HG03571 (cell line): ENCODE data around the gene MAP3K2.
"Not testable (repeated sequence)": the region's sequence is repeated elsewhere in the genome, so short reads cannot be mapped to it uniquely, and the experiment has no call there.

Source experiments
- ATAC-seq: cut with Tn5 transposase; IDR thresholded peaks from one replicate; pipeline ENCODE4 v1.9.1; 2021; ENCODE audit not compliant: unreplicated experiment

The MAP3K2 gene

DNA sequence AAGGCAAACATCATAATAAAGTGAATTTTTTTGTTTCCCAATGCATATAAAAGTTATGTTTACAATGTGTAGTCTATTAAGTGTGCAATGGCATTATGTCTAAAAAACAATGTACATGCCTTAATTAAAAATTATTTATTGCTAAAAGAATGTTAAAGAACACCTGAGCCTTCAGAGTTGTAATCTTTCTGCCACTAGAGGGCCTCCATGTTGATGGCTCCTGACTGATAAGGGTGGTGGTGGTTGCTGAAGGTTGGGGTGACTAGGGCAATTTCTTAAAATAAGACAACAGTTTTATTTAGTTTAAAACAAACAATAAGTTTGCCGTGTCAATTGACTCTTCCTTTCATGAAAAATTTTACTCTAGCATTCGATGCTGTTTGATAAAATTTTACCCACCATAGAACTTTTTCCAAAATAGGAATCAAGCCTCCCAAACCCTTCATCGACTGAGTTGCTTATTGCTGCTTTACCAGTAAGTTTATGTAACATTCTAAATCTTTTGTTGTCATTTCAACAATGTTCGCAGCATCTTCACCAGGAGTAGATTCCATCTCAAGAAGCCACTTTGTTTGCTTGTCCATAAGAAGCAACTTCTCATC lies 32.3 kb downstream of the MAP3K2 start:
- ATAC-seq: no peak

DNA sequence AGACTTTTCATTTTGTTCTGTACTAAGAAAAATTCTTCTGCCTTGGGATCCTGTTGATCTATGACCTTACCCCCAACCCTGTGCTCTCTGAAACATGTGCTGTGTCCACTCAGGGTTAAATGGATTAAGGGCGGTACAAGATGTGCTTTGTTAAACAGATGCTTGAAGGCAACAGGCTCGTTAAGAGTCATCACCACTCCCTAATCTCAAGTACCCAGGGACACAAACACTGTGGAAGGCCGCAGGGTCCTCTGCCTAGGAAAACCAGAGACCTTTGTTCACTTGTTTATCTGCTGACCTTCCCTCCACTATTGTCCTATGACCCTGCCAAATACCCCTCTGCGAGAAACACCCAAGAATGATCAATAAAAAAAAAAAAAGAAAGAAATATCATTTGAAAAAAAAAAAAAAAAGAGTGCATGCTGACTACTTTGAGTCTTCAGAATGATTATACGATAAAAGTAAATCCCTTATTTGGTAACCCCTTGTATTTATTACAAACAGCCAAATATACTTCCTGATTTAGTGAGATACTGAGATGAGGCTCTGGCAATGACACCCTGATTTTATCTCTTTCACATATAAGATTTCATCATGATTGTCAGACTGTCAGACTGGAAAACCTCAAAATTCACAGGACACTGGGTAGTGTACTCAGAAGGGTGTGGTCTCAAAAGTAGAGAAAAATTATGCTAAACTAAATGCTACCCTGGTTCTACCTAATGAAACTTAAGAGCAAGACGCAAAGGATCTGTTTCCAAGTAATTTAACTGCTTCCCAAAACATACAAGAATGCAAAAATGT lies 33.7 kb downstream of the MAP3K2 start:
- not testable (repeated sequence) for ATAC-seq

- ATAC-seq: not testable (repeated sequence)
Measured at GRCh38 chr2:127353223-127353622, 34.6 kb downstream of the MAP3K2 start.

- no peak for ATAC-seq
Measured at GRCh38 chr2:127351603-127352002, 36.2 kb downstream of the MAP3K2 start.

DNA sequence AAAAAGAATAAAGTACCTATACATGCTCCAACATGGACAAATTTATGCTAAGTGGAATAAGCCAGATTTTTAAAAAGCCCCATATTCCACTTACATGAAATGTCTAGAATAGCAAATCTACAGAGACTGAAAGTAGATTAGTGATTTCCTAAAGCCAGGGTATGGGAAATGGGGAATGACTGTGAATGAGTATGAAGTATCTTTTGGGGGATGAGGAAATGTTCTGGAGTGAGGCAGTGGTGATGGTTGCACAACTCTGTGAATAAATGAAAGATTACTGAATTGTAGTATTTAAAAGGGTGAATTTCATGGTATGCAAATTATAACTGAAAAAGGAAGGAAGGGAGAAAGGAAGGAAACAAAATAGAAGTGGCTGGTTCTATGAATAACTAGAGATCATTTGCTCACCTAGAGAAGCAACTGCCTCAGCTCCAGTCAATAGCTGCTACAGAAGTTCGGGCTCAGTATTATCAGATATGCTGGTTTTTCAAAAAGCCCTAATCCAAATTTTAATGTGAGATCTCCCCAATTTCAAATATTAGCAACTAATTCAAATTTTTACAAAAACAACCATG lies 39.3 kb downstream of the MAP3K2 start:
- no peak for ATAC-seq

GRCh38 chr2:127347734-127348392 lies 39.9 kb downstream of the MAP3K2 start:
- no peak for ATAC-seq

- no peak for ATAC-seq
Measured at GRCh38 chr2:127347015-127347414, 40.8 kb downstream of the MAP3K2 start.

DNA sequence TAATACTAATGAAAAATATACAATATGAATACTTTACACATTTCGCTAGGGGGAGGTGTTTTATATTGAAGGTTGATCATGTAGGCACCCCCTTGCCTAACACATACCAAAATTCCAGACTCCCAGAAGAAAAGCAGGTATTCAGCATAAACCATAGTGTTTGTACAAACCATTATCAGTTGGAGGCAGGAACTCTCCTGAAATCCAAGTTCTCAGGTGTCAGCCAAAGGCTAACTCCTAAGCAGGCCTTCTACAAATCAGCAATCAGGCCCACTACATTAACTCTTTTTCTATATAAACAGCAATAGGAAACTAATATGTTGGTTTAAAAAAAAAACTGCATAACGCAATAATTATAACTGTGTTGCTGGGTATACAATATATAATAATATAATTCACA lies 44.5 kb downstream of the MAP3K2 start:
- no peak for ATAC-seq

GRCh38 chr2:127342101-127342500 lies 45.7 kb downstream of the MAP3K2 start:
- ATAC-seq: no peak

DNA sequence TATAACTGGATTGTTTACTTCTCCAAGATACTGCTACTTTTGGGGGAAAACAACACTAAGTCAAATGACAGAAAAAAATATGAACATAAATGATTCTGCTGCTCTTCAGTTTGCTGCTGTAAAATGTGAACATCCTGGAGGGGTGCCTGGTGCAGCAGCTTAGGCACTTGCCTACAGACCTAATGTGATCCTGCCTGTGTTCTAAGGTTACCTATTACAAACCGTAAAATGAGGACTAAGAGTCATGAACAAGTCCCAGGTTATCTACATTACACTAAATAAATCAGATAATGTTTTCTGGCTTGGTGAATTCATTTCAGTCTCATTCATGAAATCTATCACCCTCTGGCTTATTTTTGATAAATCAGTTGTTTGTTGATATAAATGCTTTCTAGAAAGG lies 55.4 kb downstream of the MAP3K2 start:
- no peak for ATAC-seq

- no peak for ATAC-seq
Measured at GRCh38 chr2:127330753-127331152, 57.0 kb downstream of the MAP3K2 start.

DNA sequence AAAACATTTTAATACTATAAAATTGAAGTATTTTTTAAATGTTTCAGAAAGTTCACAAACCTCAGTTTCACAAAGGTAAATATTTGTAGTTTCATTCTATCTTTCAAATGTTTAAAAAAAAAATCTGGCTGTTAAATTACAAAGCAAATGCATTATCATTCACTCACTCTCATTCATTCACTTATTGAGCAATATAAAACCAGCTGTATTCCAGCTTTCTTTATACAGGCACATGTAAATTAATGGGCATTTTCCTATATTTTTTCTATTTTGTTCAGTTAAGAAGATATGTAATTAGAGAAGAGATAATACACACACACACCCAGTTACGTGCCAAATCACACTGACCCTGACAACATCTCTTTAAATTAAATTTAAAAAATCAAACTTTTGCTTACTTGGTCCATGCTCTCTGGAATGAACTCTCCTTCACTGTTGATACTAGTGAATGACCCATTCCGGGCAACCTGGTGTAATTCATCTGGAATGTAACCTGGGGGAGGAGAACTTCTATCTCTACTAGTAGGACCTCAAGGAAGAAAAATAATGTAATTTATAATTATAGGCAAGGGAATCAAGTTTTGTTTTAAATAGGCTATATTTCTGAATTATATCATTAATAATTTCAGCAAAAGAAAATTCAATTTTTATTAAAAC lies 61.4 kb downstream of the MAP3K2 start:
- ATAC-seq: no peak

- no peak for ATAC-seq
Measured at GRCh38 chr2:127324635-127325034, 63.1 kb downstream of the MAP3K2 start.

DNA sequence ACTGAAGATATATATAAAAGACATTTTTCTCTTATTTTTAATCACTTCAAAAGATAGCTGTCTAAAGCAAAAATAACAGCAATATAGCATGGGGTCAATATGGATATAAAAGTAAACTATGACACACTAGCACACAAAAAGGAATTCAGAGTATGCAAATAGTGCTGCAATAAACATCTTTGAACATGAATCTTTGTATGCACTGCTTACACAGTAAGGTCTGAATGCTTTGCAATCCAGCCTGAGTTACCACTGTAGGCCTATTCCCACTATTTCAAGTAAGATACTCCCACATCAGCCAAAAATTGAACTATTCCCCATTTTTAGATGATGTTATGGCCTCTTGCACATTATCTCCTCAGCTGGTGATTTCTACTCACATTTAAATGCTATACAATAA lies 66.5 kb downstream of the MAP3K2 start:
- ATAC-seq: no peak

GRCh38 chr2:127320586-127321275 lies 67.0 kb downstream of the MAP3K2 start:
- ATAC-seq: no peak

- no peak for ATAC-seq
Measured at GRCh38 chr2:127320067-127320466, 67.7 kb downstream of the MAP3K2 start.

DNA sequence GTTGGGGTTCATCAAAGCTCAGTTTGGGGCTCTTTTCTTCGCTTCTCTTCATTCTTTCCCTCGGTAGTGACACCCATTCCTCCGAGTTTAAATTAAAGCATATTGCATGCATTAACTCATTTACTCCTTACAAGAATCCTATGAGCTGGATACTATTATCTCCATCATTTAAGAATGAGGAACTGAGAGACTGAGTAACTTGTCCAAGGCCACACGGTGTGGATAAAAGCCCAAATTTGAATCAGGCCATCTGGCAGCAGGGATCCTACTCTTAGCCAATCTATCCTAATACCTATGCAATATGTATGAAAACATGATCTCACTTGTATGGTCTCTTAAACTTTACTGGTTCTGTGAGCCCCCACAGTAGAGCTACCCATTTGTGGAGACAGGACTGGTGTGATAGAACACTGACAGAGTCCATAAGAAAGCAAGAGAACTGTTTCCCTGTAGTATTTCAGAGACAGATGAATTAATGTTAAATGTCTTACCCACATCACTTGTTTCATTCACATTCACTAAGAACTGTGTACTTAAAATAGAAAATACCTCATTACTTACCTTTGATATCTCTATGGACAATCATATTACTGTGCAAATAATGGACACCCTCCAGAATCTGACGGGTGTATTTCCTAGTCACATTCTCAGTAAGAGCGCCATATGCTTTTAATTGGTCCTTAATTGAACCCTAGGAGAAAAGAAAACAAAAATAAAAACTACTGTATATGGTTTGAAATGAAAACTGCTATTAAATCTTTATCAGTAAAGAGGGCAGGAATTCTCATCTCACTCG lies 73.4 kb downstream of the MAP3K2 start:
- ATAC-seq: no peak

GRCh38 chr2:127313406-127313805 lies 74.4 kb downstream of the MAP3K2 start:
- ATAC-seq: peak; percentile 95

- ATAC-seq: no peak
Measured at GRCh38 chr2:127310980-127311379, 76.8 kb downstream of the MAP3K2 start.

GRCh38 chr2:127309468-127309867 lies 78.3 kb downstream of the MAP3K2 start:
- ATAC-seq: no peak
